Measurements from ENCODE around the gene KCNS1. TPM values are rescaled to one million over a fixed set of nuclear protein-coding genes. Genes with fewer than 3 reads are reported as not detected.
"Not testable (repeated sequence)": the region's sequence is repeated elsewhere in the genome, so short reads cannot be mapped to it uniquely, and the experiment has no call there.

Gene KCNS1
- total RNA-seq, 2 donors from 2014 or later: not detected

- DNase-seq (ENCODE audit: low spot score): no peak
- intact Hi-C loops (cut with DNase I): no loop called here
Measured at GRCh38 chr20:45085289-45085688, 15.6 kb downstream of the KCNS1 start.

GRCh38 chr20:45083127-45083526 is 17.8 kb downstream of the KCNS1 start:
- intact Hi-C loops (cut with DNase I): no loop called here
- no peak for DNase-seq (ENCODE audit: low spot score)

GRCh38 chr20:45082468-45082867 is 18.5 kb downstream of the KCNS1 start:
- intact Hi-C loops (cut with DNase I): no loop called here
- no peak for DNase-seq (ENCODE audit: low spot score)

GRCh38 chr20:45080867-45081624 is 19.9 kb downstream of the KCNS1 start:
- no peak for DNase-seq (ENCODE audit: low spot score)
- intact Hi-C loops (cut with DNase I): no loop called here

- no peak for DNase-seq (ENCODE audit: low spot score)
- intact Hi-C loops (cut with DNase I): no loop called here
Measured at GRCh38 chr20:45077559-45077958, 23.4 kb downstream of the KCNS1 start.

- intact Hi-C loops (cut with DNase I): no loop called here
- DNase-seq (ENCODE audit: low spot score): no peak
Measured at GRCh38 chr20:45073221-45073620, 27.7 kb downstream of the KCNS1 start.

- intact Hi-C loops (cut with DNase I): no loop called here
- no peak for DNase-seq (ENCODE audit: low spot score)
Measured at GRCh38 chr20:45072066-45072465, 28.9 kb downstream of the KCNS1 start.

GRCh38 chr20:45070932-45071632 is 29.8 kb downstream of the KCNS1 start:
- intact Hi-C loops (cut with DNase I): no loop called here

GRCh38 chr20:45069261-45069660 is 31.7 kb downstream of the KCNS1 start:
- intact Hi-C loops (cut with DNase I): no loop called here
- DNase-seq (ENCODE audit: low spot score): no peak

More at GRCh38 chr20:45070932-45071632, 29.8 kb downstream of the KCNS1 start:
- no peak for DNase-seq (ENCODE audit: low spot score)

GRCh38 chr20:45067558-45067957 is 33.4 kb downstream of the KCNS1 start:
- DNase-seq (ENCODE audit: low spot score): no peak
- intact Hi-C loops (cut with DNase I): no loop called here

- intact Hi-C loops (cut with DNase I): no loop called here
- no peak for DNase-seq (ENCODE audit: low spot score)
Measured at GRCh38 chr20:45067087-45067486, 33.8 kb downstream of the KCNS1 start.

GRCh38 chr20:45066372-45066771 is 34.6 kb downstream of the KCNS1 start:
- no peak for DNase-seq (ENCODE audit: low spot score)
- intact Hi-C loops (cut with DNase I): no loop called here

GRCh38 chr20:45064812-45065211 is 36.1 kb downstream of the KCNS1 start:
- intact Hi-C loops (cut with DNase I): no loop called here
- DNase-seq (ENCODE audit: low spot score): no peak

GRCh38 chr20:45063107-45063506 is 37.8 kb downstream of the KCNS1 start:
- intact Hi-C loops (cut with DNase I); DNase-seq (ENCODE audit: low spot score): not testable (repeated sequence)

- DNase-seq (ENCODE audit: low spot score): no peak
- intact Hi-C loops (cut with DNase I): no loop called here
Measured at GRCh38 chr20:45061244-45061643, 39.7 kb downstream of the KCNS1 start.

GRCh38 chr20:45060294-45060693 is 40.6 kb downstream of the KCNS1 start:
- intact Hi-C loops (cut with DNase I): no loop called here
- no peak for DNase-seq (ENCODE audit: low spot score)

- intact Hi-C loops (cut with DNase I): no loop called here
Measured at GRCh38 chr20:45059022-45059728, 41.8 kb downstream of the KCNS1 start.

GRCh38 chr20:45058168-45058850 is 42.6 kb downstream of the KCNS1 start:
- no peak for DNase-seq (ENCODE audit: low spot score)
- intact Hi-C loops (cut with DNase I): no loop called here

More at GRCh38 chr20:45059022-45059728, 41.8 kb downstream of the KCNS1 start:
- no peak for DNase-seq (ENCODE audit: low spot score)

- intact Hi-C loops (cut with DNase I): no loop called here
- no peak for DNase-seq (ENCODE audit: low spot score)
Measured at GRCh38 chr20:45056473-45057173, 44.3 kb downstream of the KCNS1 start.

Data from posterior vena cava (tissue), 2 donors.